HG02943 (cell line): ENCODE data around the gene TEAD1.

ENCODE experiments used
- ATAC-seq: cut with Tn5 transposase; IDR thresholded peaks from one replicate; pipeline ENCODE4 v1.9.1; 2021; ENCODE audit warnings: mild to moderate bottlenecking, low read depth, moderate library complexity; ENCODE audit not compliant: unreplicated experiment

TEAD1 gene

GRCh38 chr11:12684816-12685215, 10.6 kb downstream of the TEAD1 start:
- no peak for ATAC-seq

- no peak for ATAC-seq
Measured at GRCh38 chr11:12685229-12685628, 11.0 kb downstream of the TEAD1 start.

GRCh38 chr11:12686246-12687060, 12.2 kb downstream of the TEAD1 start:
- no peak for ATAC-seq

GRCh38 chr11:12687216-12687623, 13.0 kb downstream of the TEAD1 start:
- no peak for ATAC-seq

GRCh38 chr11:12687740-12688139, 13.5 kb downstream of the TEAD1 start:
- ATAC-seq, result no peak

GRCh38 chr11:12689029-12689755, 15.0 kb downstream of the TEAD1 start:
- ATAC-seq, result no peak

- ATAC-seq, result no peak
Measured at GRCh38 chr11:12690663-12691062, 16.4 kb downstream of the TEAD1 start.

- ATAC-seq, result no peak
Measured at GRCh38 chr11:12691473-12691872, 17.3 kb downstream of the TEAD1 start.

GRCh38 chr11:12692229-12693075, 18.2 kb downstream of the TEAD1 start:
- no peak for ATAC-seq

GRCh38 chr11:12693094-12693478, 18.9 kb downstream of the TEAD1 start:
- no peak for ATAC-seq

GRCh38 chr11:12693479-12694182, 19.4 kb downstream of the TEAD1 start:
- ATAC-seq, result no peak

- ATAC-seq, result no peak
Measured at GRCh38 chr11:12694183-12694531, 19.9 kb downstream of the TEAD1 start.

- ATAC-seq, result no peak
Measured at GRCh38 chr11:12695221-12695794, 21.1 kb downstream of the TEAD1 start.

- no peak for ATAC-seq
Measured at GRCh38 chr11:12695873-12696272, 21.7 kb downstream of the TEAD1 start.

GRCh38 chr11:12696911-12697581, 22.8 kb downstream of the TEAD1 start:
- no peak for ATAC-seq

- ATAC-seq, result no peak
Measured at GRCh38 chr11:12698048-12698447, 23.8 kb downstream of the TEAD1 start.

- no peak for ATAC-seq
Measured at GRCh38 chr11:12701811-12702592, 27.8 kb downstream of the TEAD1 start.

- no peak for ATAC-seq
Measured at GRCh38 chr11:12702999-12703453, 28.8 kb downstream of the TEAD1 start.

- no peak for ATAC-seq
Measured at GRCh38 chr11:12704049-12704448, 29.8 kb downstream of the TEAD1 start.
